ENCODE data around the gene PITHD1. TPM values are rescaled to one million over a fixed set of nuclear protein-coding genes. Genes with fewer than 3 reads are reported as not detected.

The PITHD1 gene
- total RNA-seq, 4 donors from 2014 or later, result 36.7 to 40.6 (median 38.9) TPM

GRCh38 chr1:23756676-23757075 is 21.5 kb upstream of the PITHD1 start:
- in situ Hi-C loops (cut with MboI; ENCODE audit: low pct_ligation_motif_present in 1 of 4, low pct_unique_long_range_greater_than_20kb in 1 of 4, low sequenced_read_pairs in 3 of 4), result no loop called here
- intact Hi-C loops (cut with DNase I; ENCODE audit: low total_unique reads), result no loop called here

GRCh38 chr1:23757812-23758211 is 20.4 kb upstream of the PITHD1 start:
- H3K27me3 ChIP-seq, result no peaks in the 10 kb centered on the region
- H3K9me3 ChIP-seq, result no peaks in the 10 kb centered on the region
- no peak for DNase-seq
- 83 to 95% methylated on average over 1 of the region's 1 CpG for WGBS, 2 donors (ENCODE audit: low coverage in 1 of 2)
- no peak overlapping the region for H3K4me3 ChIP-seq
- no peak overlapping the region for H3K27ac ChIP-seq
- H3K36me3 ChIP-seq, result peaks cover 0 to 91% (median 39%) of the 10 kb centered on the region in 4 donors
- TF ChIP-seq CTCF (IDR thresholded peaks at IDR 0.05) (no peak), POLR2AphosphoS5 (IDR thresholded peaks at IDR 0.05) (no peak), EP300 (IDR thresholded peaks at IDR 0.05; ENCODE audit: low read depth) (no peak), POLR2A (IDR thresholded peaks at IDR 0.05) (no peak)
- intact Hi-C loops (cut with DNase I; ENCODE audit: low total_unique reads), result no loop called here
- in situ Hi-C loops (cut with MboI; ENCODE audit: low pct_ligation_motif_present in 1 of 4, low pct_unique_long_range_greater_than_20kb in 1 of 4, low sequenced_read_pairs in 3 of 4), result no loop called here
- H3K4me1 ChIP-seq, result peaks cover 0 to 3% (median 0%) of the 10 kb centered on the region in 4 donors

More at GRCh38 chr1:23756676-23757075, 21.5 kb upstream of the PITHD1 start:
- peaks cover 2 to 95% (median 41%) of the 10 kb centered on the region in 4 donors for H3K36me3 ChIP-seq
- no peak for DNase-seq
- no peaks in the 10 kb centered on the region for H3K27me3 ChIP-seq
- WGBS, 2 donors (ENCODE audit: low coverage in 1 of 2), result 97% methylated on average over 3 of the region's 3 CpGs; no CpG with 5 or more reads in 1 of the 2 donors
- peaks cover 0 to 3% (median 0%) of the 10 kb centered on the region in 4 donors for H3K4me1 ChIP-seq
- H3K4me3 ChIP-seq, result no peak overlapping the region
- H3K9me3 ChIP-seq, result no peaks in the 10 kb centered on the region
- no peak for TF ChIP-seq POLR2AphosphoS5 (IDR thresholded peaks at IDR 0.05)
- TF ChIP-seq POLR2A (IDR thresholded peaks at IDR 0.05), result no peak
- TF ChIP-seq CTCF (IDR thresholded peaks at IDR 0.05), result no peak
- no peak for TF ChIP-seq EP300 (IDR thresholded peaks at IDR 0.05; ENCODE audit: low read depth)
- H3K27ac ChIP-seq, result no peak overlapping the region

GRCh38 chr1:23759277-23759676 is 18.9 kb upstream of the PITHD1 start:
- H3K27ac ChIP-seq, result no peak overlapping the region
- no peaks in the 10 kb centered on the region for H3K27me3 ChIP-seq
- no peak for DNase-seq
- intact Hi-C loops (cut with DNase I; ENCODE audit: low total_unique reads), result no loop called here
- WGBS, 2 donors (ENCODE audit: low coverage in 1 of 2), result 37% methylated on average over 4 of the region's 4 CpGs; no CpG with 5 or more reads in 1 of the 2 donors
- H3K9me3 ChIP-seq, result no peaks in the 10 kb centered on the region
- peaks cover 0 to 77% (median 32%) of the 10 kb centered on the region in 4 donors for H3K36me3 ChIP-seq
- in situ Hi-C loops (cut with MboI; ENCODE audit: low pct_ligation_motif_present in 1 of 4, low pct_unique_long_range_greater_than_20kb in 1 of 4, low sequenced_read_pairs in 3 of 4), result no loop called here
- TF ChIP-seq CTCF (IDR thresholded peaks at IDR 0.05) (no peak), POLR2A (IDR thresholded peaks at IDR 0.05) (no peak), POLR2AphosphoS5 (IDR thresholded peaks at IDR 0.05) (no peak), EP300 (IDR thresholded peaks at IDR 0.05; ENCODE audit: low read depth) (no peak)
- no peak overlapping the region for H3K4me3 ChIP-seq
- H3K4me1 ChIP-seq, result peaks cover 0 to 3% (median 0%) of the 10 kb centered on the region in 4 donors

GRCh38 chr1:23763041-23763577 is 15.1 kb upstream of the PITHD1 start:
- Histone ChIP-seq H3K9me3 (no peaks in the 10 kb centered on the region), H3K36me3 (peaks cover 0 to 40% (median 16%) of the 10 kb centered on the region in 4 donors), H3K4me1 (peaks cover 0 to 3% (median 0%) of the 10 kb centered on the region in 4 donors), H3K27ac (no peak overlapping the region), H3K4me3 (no peak overlapping the region), H3K27me3 (no peaks in the 10 kb centered on the region)
- TF ChIP-seq CTCF (IDR thresholded peaks at IDR 0.05) (no peak), EP300 (IDR thresholded peaks at IDR 0.05; ENCODE audit: low read depth) (no peak), POLR2A (IDR thresholded peaks at IDR 0.05) (no peak), POLR2AphosphoS5 (IDR thresholded peaks at IDR 0.05) (no peak)
- in situ Hi-C loops (cut with MboI; ENCODE audit: low pct_ligation_motif_present in 1 of 4, low pct_unique_long_range_greater_than_20kb in 1 of 4, low sequenced_read_pairs in 3 of 4), result no loop called here
- DNase-seq, result no peak
- intact Hi-C loops (cut with DNase I; ENCODE audit: low total_unique reads), result no loop called here
- 83 to 90% methylated on average over 6 to 7 of the region's 7 CpGs for WGBS, 2 donors (ENCODE audit: low coverage in 1 of 2)
